Sigmoid colon (tissue), 7 donors: Measurements from ENCODE around the gene MRNIP. TPM values are rescaled to one million over a fixed set of nuclear protein-coding genes. Genes with fewer than 3 reads are reported as not detected.

Source experiments
- DNase-seq: peaks from one replicate; pipeline ENCODE4 v3.0.0-alpha.2; 2019
- H3K27ac ChIP-seq, 4 donors: fragments of 200-600 bp; sonication (generic); one replicate each; pipeline ENCODE4 v1.5.1; 2016 to 2019; ENCODE audit warnings: mild to moderate bottlenecking in 1 of 4
- H3K27me3 ChIP-seq, 3 donors: fragments of 200-600 bp; sonication (generic); one replicate each; pipeline ENCODE4 v1.5.1; 2019; ENCODE audit warnings: mild to moderate bottlenecking in 1 of 3
- H3K36me3 ChIP-seq, 4 donors: fragments of 200-600 bp; sonication (generic); one replicate each; pipeline ENCODE4 v1.5.1; 2016 to 2019
- H3K4me1 ChIP-seq, 4 donors: fragments of 200-600 bp; sonication (generic); one replicate each; pipeline ENCODE4 v1.5.1; 2017 to 2019
- H3K4me3 ChIP-seq, 4 donors: fragments of 200-600 bp; sonication (generic); one replicate each; pipeline ENCODE4 v1.5.1; 2017 to 2019; ENCODE audit warnings: mild to moderate bottlenecking in 2 of 4, moderate library complexity in 1 of 4
- H3K9me3 ChIP-seq, 4 donors: fragments of 200-600 bp in 3 of 4; sonication (generic) in 3 of 4; one replicate each; pipeline versions ENCODE4 v1.5.1 to v1.6.1; 2013 to 2019
- EP300 ChIP-seq, 4 donors: sonication (generic); formaldehyde crosslinking; IDR thresholded peaks; one replicate each; pipeline ENCODE4 v1.6.1; 2017; ENCODE audit warnings: antibody characterized with exemption in 4 of 4
- POLR2A ChIP-seq, 2 donors: fragments of 450-650 bp; IDR thresholded peaks; one replicate each; pipeline ENCODE4 v1.6.1; 2016; ENCODE audit warnings: antibody characterized with exemption in 2 of 2, mild to moderate bottlenecking in 2 of 2, moderate library complexity in 2 of 2
- POLR2AphosphoS5 ChIP-seq, 4 donors: sonication (generic); formaldehyde crosslinking; IDR thresholded peaks; one replicate each; pipeline ENCODE4 v1.6.1; 2017; ENCODE audit warnings: antibody characterized with exemption in 4 of 4
- WGBS, 2 donors: extraction: QIAGEN DNeasy Blood & Tissue Kit; methylation state at CpG; one replicate each; pipeline ENCODE4 v1.1.7; 2013; 5-methylcytosine and 5-hydroxymethylcytosine counted together
- intact Hi-C: fragments of 100-400 bp; cut with DNase I; formaldehyde crosslinking; loops from one replicate; pipeline ENCODE4 v1.15.1; 2023
- polyA plus RNA-seq, 3 donors: library from polyadenylated mRNA; stranded (reverse); fragments of 200-250 nt; gene quantifications; one replicate each; pipeline ENCODE4 v1.2.3, GENCODE V29; 2013
- total RNA-seq, 4 donors: library from RNA; depleted of rRNA; stranded (reverse); fragments of >200 nt; gene quantifications; one replicate each; pipeline ENCODE4 v1.1.0, GENCODE V29; 2016
- TF ChIP-seq, protein P1 (sequence below), 4 experiments: fragments of 450-650 bp in 3 of 4; fragments of 200-600 bp in 1 of 4; IDR thresholded peaks; one replicate each; pipeline ENCODE4 v1.5.1; 2016 to 2019; ENCODE audit warnings: antibody characterized with exemption in 4 of 4, mild to moderate bottlenecking in 3 of 4, moderate library complexity in 2 of 4
- donor health status: healthy with polysubstance abuse.
- donor health status: Bipolar disorder and iron deficiency.
- donor health status: healthy.

Gene MRNIP
- total and polyA plus RNA-seq, 7 donors = 8.3 to 59.8 (median 30.7) TPM

DNA sequence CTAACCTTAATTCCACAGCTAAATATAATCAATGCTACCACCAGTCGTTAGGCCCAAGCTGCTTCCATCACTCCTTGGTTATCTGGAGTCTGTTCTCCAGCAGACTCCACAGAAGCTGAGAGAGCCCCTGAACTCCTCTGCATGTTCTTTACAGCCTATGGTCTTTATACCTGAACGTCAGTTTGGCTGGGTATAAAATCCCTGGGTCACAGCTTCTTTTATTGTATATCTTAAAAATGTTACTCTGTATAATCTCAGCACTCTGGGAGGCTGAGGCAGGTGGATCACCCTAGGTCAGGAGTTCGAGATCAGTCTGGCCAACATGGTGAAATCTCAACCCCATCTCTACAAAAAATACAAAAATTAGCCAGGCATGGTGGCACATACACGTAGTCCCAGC is 23.7 kb upstream of the MRNIP start:
- H3K4me3 ChIP-seq = no peak overlapping the region
- intact Hi-C loops = no loop called here
- H3K4me1 ChIP-seq = peaks cover 0 to 11% (median 9%) of the 10 kb centered on the region in 4 donors
- DNase-seq = no peak
- 90 to 97% methylated on average over 4 of the region's 4 CpGs for WGBS, 2 donors
- H3K27me3 ChIP-seq = no peaks in the 10 kb centered on the region
- TF ChIP-seq POLR2A (IDR thresholded peaks at IDR 0.05) (no peak), EP300 (IDR thresholded peaks at IDR 0.05) (no peak), POLR2AphosphoS5 (IDR thresholded peaks at IDR 0.05) (no peak)
- TF ChIP-seq, protein P1, sequence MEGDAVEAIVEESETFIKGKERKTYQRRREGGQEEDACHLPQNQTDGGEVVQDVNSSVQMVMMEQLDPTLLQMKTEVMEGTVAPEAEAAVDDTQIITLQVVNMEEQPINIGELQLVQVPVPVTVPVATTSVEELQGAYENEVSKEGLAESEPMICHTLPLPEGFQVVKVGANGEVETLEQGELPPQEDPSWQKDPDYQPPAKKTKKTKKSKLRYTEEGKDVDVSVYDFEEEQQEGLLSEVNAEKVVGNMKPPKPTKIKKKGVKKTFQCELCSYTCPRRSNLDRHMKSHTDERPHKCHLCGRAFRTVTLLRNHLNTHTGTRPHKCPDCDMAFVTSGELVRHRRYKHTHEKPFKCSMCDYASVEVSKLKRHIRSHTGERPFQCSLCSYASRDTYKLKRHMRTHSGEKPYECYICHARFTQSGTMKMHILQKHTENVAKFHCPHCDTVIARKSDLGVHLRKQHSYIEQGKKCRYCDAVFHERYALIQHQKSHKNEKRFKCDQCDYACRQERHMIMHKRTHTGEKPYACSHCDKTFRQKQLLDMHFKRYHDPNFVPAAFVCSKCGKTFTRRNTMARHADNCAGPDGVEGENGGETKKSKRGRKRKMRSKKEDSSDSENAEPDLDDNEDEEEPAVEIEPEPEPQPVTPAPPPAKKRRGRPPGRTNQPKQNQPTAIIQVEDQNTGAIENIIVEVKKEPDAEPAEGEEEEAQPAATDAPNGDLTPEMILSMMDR (IDR thresholded peaks at IDR 0.05) = no peak
- H3K36me3 ChIP-seq = peaks cover 4 to 68% (median 32%) of the 10 kb centered on the region in 4 donors
- peaks cover 0 to 13% (median 4%) of the 10 kb centered on the region in 4 donors for H3K9me3 ChIP-seq
- H3K27ac ChIP-seq = no peak overlapping the region

DNA sequence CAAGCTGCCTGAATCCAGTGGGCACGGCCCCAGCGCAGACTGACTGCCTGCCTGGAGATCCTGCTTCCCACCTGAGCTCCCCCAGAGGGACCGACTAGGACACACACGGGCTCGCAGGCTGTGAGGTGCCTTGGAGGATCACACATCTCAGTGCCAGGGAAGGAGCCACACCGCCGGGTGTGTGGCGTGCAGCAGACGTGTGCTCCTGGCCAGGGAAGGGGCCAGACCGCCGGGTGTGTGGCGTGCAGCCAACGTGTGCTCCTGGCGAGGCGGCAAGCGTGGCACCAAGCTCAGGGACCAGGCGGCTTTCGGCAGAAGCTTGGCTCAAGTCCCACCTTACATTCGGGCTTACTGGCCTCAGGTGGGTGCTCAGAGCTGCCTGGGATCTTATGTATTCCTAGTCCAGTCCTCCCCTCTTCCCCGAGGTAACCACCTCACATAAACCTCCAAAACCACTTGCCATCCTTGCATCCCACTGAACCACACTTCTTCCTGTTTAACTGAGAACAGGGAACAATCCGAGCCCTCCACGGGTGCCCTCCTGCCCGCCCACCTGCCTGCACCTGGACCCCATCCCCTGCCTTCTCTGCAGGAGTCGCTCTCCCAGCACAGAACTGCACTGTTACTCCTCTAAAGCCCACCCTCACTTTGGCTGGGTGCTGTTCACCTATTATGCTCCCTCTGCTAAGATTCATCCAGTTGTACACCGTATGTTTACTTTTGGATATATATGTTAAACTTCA is 22.4 kb upstream of the MRNIP start:
- Histone ChIP-seq H3K36me3 (peaks cover 4 to 71% (median 30%) of the 10 kb centered on the region in 4 donors), H3K4me3 (no peak overlapping the region), H3K9me3 (peaks cover 0 to 13% (median 4%) of the 10 kb centered on the region in 4 donors), H3K4me1 (peaks cover 0 to 6% (median 4%) of the 10 kb centered on the region in 4 donors), H3K27me3 (no peaks in the 10 kb centered on the region), H3K27ac (no peak overlapping the region)
- intact Hi-C loops = no loop called here
- TF ChIP-seq POLR2AphosphoS5 (IDR thresholded peaks at IDR 0.05) (no peak), POLR2A (IDR thresholded peaks at IDR 0.05) (no peak), EP300 (IDR thresholded peaks at IDR 0.05) (no peak)
- TF ChIP-seq, protein P1 (IDR thresholded peaks at IDR 0.05) = no peak
- 91 to 94% methylated on average over 25 of the region's 25 CpGs for WGBS, 2 donors
- no peak for DNase-seq

DNA sequence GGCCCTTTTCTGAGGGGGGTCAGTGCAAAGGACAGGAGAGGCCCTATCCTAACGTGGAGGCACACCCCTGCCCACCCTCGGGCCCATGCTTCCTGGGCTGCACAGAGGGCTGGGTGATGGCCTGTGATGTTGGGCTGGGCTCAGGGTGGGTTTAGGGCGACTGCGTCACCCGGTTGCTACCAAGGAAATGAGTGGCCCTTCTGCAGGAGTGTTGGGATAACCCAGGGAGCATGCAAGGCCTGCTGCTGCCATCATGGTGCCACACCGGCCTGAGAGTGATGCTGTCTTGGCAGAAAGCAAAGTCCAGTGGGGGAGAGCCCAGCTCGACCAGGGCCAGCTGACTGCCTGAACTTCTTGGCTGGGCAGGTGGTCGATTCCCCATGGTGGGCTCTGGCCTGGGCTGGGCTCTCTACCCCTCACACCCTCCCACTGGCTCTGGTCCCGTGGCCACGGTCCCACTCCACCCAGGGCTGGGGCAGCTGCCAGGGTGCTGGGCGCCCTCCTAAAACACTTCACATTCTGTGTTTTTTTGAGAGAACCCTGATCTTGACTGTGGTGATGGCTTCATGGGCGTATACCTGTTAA is 21.5 kb upstream of the MRNIP start:
- H3K9me3 ChIP-seq = peaks cover 0 to 13% (median 4%) of the 10 kb centered on the region in 4 donors
- DNase-seq = no peak
- TF ChIP-seq, protein P1 (IDR thresholded peaks at IDR 0.05) = no peak
- TF ChIP-seq POLR2A (IDR thresholded peaks at IDR 0.05) (no peak), POLR2AphosphoS5 (IDR thresholded peaks at IDR 0.05) (no peak), EP300 (IDR thresholded peaks at IDR 0.05) (no peak)
- no peak overlapping the region for H3K4me3 ChIP-seq
- H3K4me1 ChIP-seq = no peaks in the 10 kb centered on the region
- 92% methylated on average over 12 of the region's 12 CpGs for WGBS, 2 donors
- H3K27me3 ChIP-seq = no peaks in the 10 kb centered on the region
- intact Hi-C loops = no loop called here
- H3K36me3 ChIP-seq = peaks cover 12 to 80% (median 33%) of the 10 kb centered on the region in 4 donors
- H3K27ac ChIP-seq = no peak overlapping the region

DNA sequence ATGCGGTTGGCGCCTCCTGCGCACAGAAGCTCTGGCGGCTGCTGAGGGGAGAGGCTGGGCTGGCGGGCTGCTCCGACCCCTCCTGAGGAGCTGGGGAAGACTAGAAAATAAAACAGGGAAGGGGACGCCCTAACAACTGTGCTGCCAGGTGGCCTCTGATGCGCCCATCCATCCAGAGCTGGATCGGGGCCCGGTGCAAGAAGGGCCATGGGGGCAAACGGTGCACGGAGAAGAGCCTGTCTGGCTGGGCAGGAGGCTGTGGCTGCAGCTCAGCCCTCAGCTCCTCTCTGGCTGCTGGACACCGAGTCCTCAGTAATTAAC is 21.0 kb upstream of the MRNIP start:
- 93 to 96% methylated on average over 13 of the region's 13 CpGs for WGBS, 2 donors
- no peaks in the 10 kb centered on the region for H3K27me3 ChIP-seq
- peaks cover 17 to 82% (median 34%) of the 10 kb centered on the region in 4 donors for H3K36me3 ChIP-seq
- no peak for DNase-seq
- H3K4me1 ChIP-seq = no peaks in the 10 kb centered on the region
- H3K9me3 ChIP-seq = peaks cover 0 to 13% (median 4%) of the 10 kb centered on the region in 4 donors
- TF ChIP-seq POLR2A (IDR thresholded peaks at IDR 0.05) = no peak
- no peak for TF ChIP-seq POLR2AphosphoS5 (IDR thresholded peaks at IDR 0.05)
- TF ChIP-seq, protein P1 (IDR thresholded peaks at IDR 0.05) = no peak
- TF ChIP-seq EP300 (IDR thresholded peaks at IDR 0.05) = no peak
- no peak overlapping the region for H3K4me3 ChIP-seq
- intact Hi-C loops = no loop called here
- no peak overlapping the region for H3K27ac ChIP-seq
